H1 (cell line): ENCODE data around the gene AMOTL2. TPM values are rescaled to one million over a fixed set of nuclear protein-coding genes. Genes with fewer than 3 reads are reported as not detected.

Experiments
- CTCF ChIA-PET: fragments of 300-600 bp; sonication (Branson Sonifier 250); formaldehyde crosslinking; loops from one replicate; lab custom pipeline; 2021; ENCODE audit not compliant: partially characterized antibody; lab: Charles Lee
- POLR2A ChIA-PET: fragments of 300-600 bp; sonication (Branson Sonifier 250); formaldehyde crosslinking; loops from one replicate; lab custom pipeline; 2021; ENCODE audit warnings: inconsistent platforms; ENCODE audit not compliant: partially characterized antibody; lab: Charles Lee
- DNase-seq, 2 experiments: peaks; one replicate each; pipeline versions ENCODE4 v3.0.0 to v3.0.0-alpha.2; 2010 to 2022; ENCODE audit warnings: low spot score in 2 of 2, low read depth in 1 of 2, mixed read lengths in 1 of 2
- FAIRE-seq: peaks from 2 replicates; lab custom pipeline; 2011; peaks lifted over from hg19 to GRCh38; lab: Jason Lieb, UNC
- H2AFZ ChIP-seq: 2 replicates; pipeline ENCODE4 v1.8.1; 2012; ENCODE audit warnings: low read length, inconsistent platforms
- H2AK5ac ChIP-seq: 2 replicates; pipeline ENCODE4 v1.6.1; 2013; ENCODE audit warnings: low read depth, low read length
- H2BK120ac ChIP-seq: replicated peaks from 2 replicates; pipeline ENCODE3; 2013; ENCODE audit warnings: low read depth, low read length, inconsistent platforms
- H2BK12ac ChIP-seq: 2 replicates; pipeline ENCODE4 v1.6.1; 2013; ENCODE audit warnings: low read depth, low read length
- H2BK15ac ChIP-seq: 2 replicates; pipeline ENCODE4 v1.6.1; 2013; ENCODE audit warnings: low read length
- H2BK20ac ChIP-seq: 2 replicates; pipeline ENCODE4 v1.6.1; 2013; ENCODE audit warnings: low read length
- H2BK5ac ChIP-seq: 2 replicates; pipeline ENCODE4 v1.6.1; 2013; ENCODE audit warnings: low read depth, low read length
- H3K14ac ChIP-seq: 2 replicates; pipeline ENCODE4 v1.6.1; 2013; ENCODE audit warnings: inconsistent platforms; ENCODE audit not compliant: insufficient read length
- H3K18ac ChIP-seq: 2 replicates; pipeline ENCODE4 v1.6.1; 2013; ENCODE audit warnings: low read length; ENCODE audit errors: extremely low read depth
- H3K23ac ChIP-seq: 2 replicates; pipeline ENCODE4 v1.6.1; 2013; ENCODE audit warnings: inconsistent platforms; ENCODE audit not compliant: insufficient read length
- H3K23me2 ChIP-seq: 2 replicates; pipeline ENCODE4 v1.6.1; 2013; ENCODE audit warnings: low read depth, low read length
- H3K27ac ChIP-seq: 2 replicates; pipeline ENCODE4 v1.6.1; 2011; ENCODE audit warnings: low read depth, low read length, inconsistent platforms
- H3K27me3 ChIP-seq, 4 experiments: replicated peaks in 1 of 4; 1 replicate in 1 of 4; 2 replicates in 3 of 4; pipeline versions ENCODE4 v1.6.1 to v1.8.1; 2011 to 2013; ENCODE audit warnings: low read length in 3 of 4, mild to moderate bottlenecking in 3 of 4, inconsistent platforms in 2 of 4, mixed read lengths in 2 of 4, moderate library complexity in 1 of 4; ENCODE audit not compliant: control insufficient read depth in 3 of 4, insufficient read depth in 3 of 4; ENCODE audit errors: extremely low read depth in 1 of 4
- H3K36me3 ChIP-seq, 4 experiments: 2 replicates each; pipeline versions ENCODE4 v1.6.1 to v1.8.1; 2011 to 2013; ENCODE audit warnings: mild to moderate bottlenecking in 4 of 4, low read length in 3 of 4, moderate library complexity in 2 of 4, control low read depth in 1 of 4, inconsistent platforms in 1 of 4; ENCODE audit not compliant: insufficient read depth in 4 of 4, control insufficient read depth in 2 of 4
- H3K4ac ChIP-seq: replicated peaks from 2 replicates; pipeline ENCODE3; 2013; ENCODE audit warnings: low read length, low read depth, mixed read lengths, inconsistent platforms; ENCODE audit not compliant: insufficient read length
- H3K4me1 ChIP-seq, 4 experiments: replicated peaks in 1 of 4; 1 replicate in 1 of 4; 2 replicates in 3 of 4; pipeline versions ENCODE4 v1.6.1 to v1.8.1; 2011 to 2013; ENCODE audit warnings: low read length in 3 of 4, inconsistent platforms in 2 of 4, mixed read lengths in 1 of 4; ENCODE audit not compliant: insufficient read depth in 4 of 4, control insufficient read depth in 3 of 4
- H3K4me2 ChIP-seq, 2 experiments: 2 replicates each; pipeline versions ENCODE4 v1.6.1 to v1.8.1; 2011 to 2013; ENCODE audit warnings: low read depth in 2 of 2, low read length in 2 of 2, control low read depth in 1 of 2, inconsistent platforms in 1 of 2, mild to moderate bottlenecking in 1 of 2; ENCODE audit not compliant: insufficient read depth in 1 of 2
- H3K4me3 ChIP-seq, 4 experiments: fragments of 200-600, 300-600 bp in 1 of 4; sonication (generic), shearing (Covaris generic), sonication (Bioruptor Twin) in 1 of 4; 2 replicates each; pipeline versions ENCODE4 v1.5.1 to v1.8.1; 2011 to 2016; ENCODE audit warnings: low read length in 4 of 4, low read depth in 3 of 4, control low read depth in 2 of 4, inconsistent platforms in 2 of 4, mild to moderate bottlenecking in 2 of 4, mixed read lengths in 1 of 4, moderate library complexity in 1 of 4; ENCODE audit not compliant: insufficient read depth in 2 of 4; ENCODE audit errors: extremely low read depth in 1 of 4
- H3K56ac ChIP-seq: replicated peaks from 2 replicates; pipeline ENCODE3; 2013; ENCODE audit warnings: low read depth, mild to moderate bottlenecking, mixed read lengths, low read length, inconsistent platforms; ENCODE audit not compliant: insufficient read length
- H3K79me1 ChIP-seq: 2 replicates; pipeline ENCODE4 v1.6.1; 2013; ENCODE audit warnings: low read depth, low read length, control low read depth
- H3K79me2 ChIP-seq, 2 experiments: 2 replicates each; pipeline versions ENCODE4 v1.6.1 to v1.8.1; 2012 to 2013; ENCODE audit warnings: low read length in 2 of 2, mild to moderate bottlenecking in 2 of 2, inconsistent platforms in 1 of 2; ENCODE audit not compliant: insufficient read depth in 2 of 2, control insufficient read depth in 1 of 2
- H3K9ac ChIP-seq, 4 experiments: replicated peaks in 1 of 4; 1 replicate in 1 of 4; 2 replicates in 3 of 4; pipeline versions ENCODE4 v1.6.1 to v1.8.1; 2011 to 2013; ENCODE audit warnings: low read depth in 3 of 4, low read length in 3 of 4, control low read depth in 2 of 4, mild to moderate bottlenecking in 2 of 4, moderate library complexity in 2 of 4, inconsistent platforms in 1 of 4; ENCODE audit errors: extremely low read depth in 1 of 4
- H3K9me3 ChIP-seq, 2 experiments: 2 replicates each; pipeline versions ENCODE4 v1.6.1 to v1.8.1; 2012 to 2013; ENCODE audit warnings: mild to moderate bottlenecking in 2 of 2, moderate library complexity in 2 of 2, control low read depth in 1 of 2, inconsistent platforms in 1 of 2, low read depth in 1 of 2, low read length in 1 of 2, mixed read lengths in 1 of 2; ENCODE audit not compliant: insufficient read depth in 2 of 2
- H4K20me1 ChIP-seq, 2 experiments: replicated peaks in 1 of 2; 2 replicates each; pipeline versions ENCODE3 to v1.8.1; 2011 to 2013; ENCODE audit warnings: inconsistent platforms in 2 of 2, low read length in 2 of 2, mild to moderate bottlenecking in 1 of 2; ENCODE audit not compliant: insufficient read depth in 2 of 2, control insufficient read depth in 1 of 2
- H4K5ac ChIP-seq: 2 replicates; pipeline ENCODE4 v1.6.1; 2013; ENCODE audit warnings: low read length, low read depth, mixed read lengths, inconsistent platforms; ENCODE audit not compliant: insufficient read length
- H4K8ac ChIP-seq: 2 replicates; pipeline ENCODE4 v1.8.0; 2013; ENCODE audit warnings: mild to moderate bottlenecking, moderate library complexity, low read length, inconsistent platforms; ENCODE audit not compliant: insufficient read depth; ENCODE audit errors: extremely low read depth
- H4K91ac ChIP-seq: replicated peaks from 2 replicates; pipeline ENCODE3; 2013; ENCODE audit warnings: low read length, mixed read lengths, inconsistent platforms; ENCODE audit not compliant: insufficient read length
- CHD2 ChIP-seq: IDR thresholded peaks from 2 replicates; pipeline ENCODE4 v1.6.1; 2012; ENCODE audit warnings: low read length, improper control_type of control experiment
- CREB1 ChIP-seq: IDR thresholded peaks from 2 replicates; pipeline ENCODE4 v1.6.1; 2012; ENCODE audit warnings: inconsistent platforms
- WGBS, 2 experiments: shearing (Covaris generic) in 1 of 2; methylation state at CpG; one replicate each; pipeline versions ENCODE4 v1.1.6 to v1.1.7; 2013 to 2015; ENCODE audit warnings: low lambda C conversion rate in 2 of 2, mixed read lengths in 2 of 2, inconsistent platforms in 1 of 2, low coverage in 1 of 2, missing lambda C conversion rate in 1 of 2; ENCODE audit not compliant: insufficient replicate concordance in 2 of 2, insufficient coverage in 1 of 2, insufficient read length in 1 of 2; ENCODE audit errors: extremely low coverage in 1 of 2, missing lambda C conversion rate in 1 of 2; 5-methylcytosine and 5-hydroxymethylcytosine counted together
- polyA plus RNA-seq, 7 experiments: library from polyadenylated mRNA; depleted of rRNA in 3 of 7; stranded (reverse) in 5 of 7; unstranded in 2 of 7; fragments of >200 nt in 5 of 7; fragments of 200-250 nt in 2 of 7; gene quantifications; 1 replicate in 5 of 7; 2 replicates in 1 of 7; 4 replicates in 1 of 7; pipeline versions ENCODE4 v1.2.1 to v1.2.3, GENCODE V29; 2011 to 2013; ENCODE audit warnings: missing spikeins in 2 of 7, mixed read lengths in 2 of 7
- total RNA-seq: library from RNA; stranded (reverse); fragmentation: NEBNext Ultra II Directional; extraction: Animal tissue kit (Norgen Biotek cat#: 25700); gene quantifications from 2 replicates; pipeline ENCODE4 v1.2.1, GENCODE V29; 2021

AMOTL2 gene
- total and polyA plus RNA-seq, 2 of the 8 experiments (the other 6 are each of a cell fraction or from before 2014, with no cell fraction given), result 19.0 to 63.7 TPM

DNA sequence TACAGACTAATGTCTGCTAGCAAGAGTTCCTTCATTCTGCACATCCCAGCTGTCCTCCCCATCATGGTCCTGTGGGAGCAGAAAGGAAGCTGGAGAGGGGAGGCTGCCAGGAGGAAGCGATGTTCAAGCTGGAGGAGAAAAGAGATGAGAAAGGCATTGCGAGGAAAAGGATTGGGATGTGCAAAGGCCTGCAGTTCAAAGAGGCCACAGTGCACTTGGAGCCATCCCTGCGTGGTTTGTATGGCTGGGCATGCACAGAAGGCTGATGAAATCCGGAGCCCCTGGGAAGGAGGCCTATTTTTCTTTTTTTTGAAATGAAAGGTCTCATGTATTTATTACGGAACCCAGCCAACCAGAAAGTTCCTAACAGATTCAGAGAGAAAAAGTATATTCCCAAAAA is 22.8 kb downstream of the AMOTL2 start:
- no peak for FAIRE-seq
- H2BK20ac ChIP-seq, result no peak overlapping the region
- H2BK5ac ChIP-seq, result no peak overlapping the region; the same call in 1 of the 2 replicates
- H2BK15ac ChIP-seq, result peak overlapping the region; percentile 95; the same call in 1 of the 2 replicates
- H2AK5ac ChIP-seq, result peak overlapping the region; percentile 89; the same call in 1 of the 2 replicates
- no peaks in the 10 kb centered on the region for H3K27me3 ChIP-seq
- POLR2A ChIA-PET, result interaction anchor here (32.3 to 45.2 kb wide), 3 partner anchors 5 to 40 kb away, joined by 804 to 1731 read pairs (median 1731); partner anchors contain the start of gene AMOTL2
- H3K4me1 ChIP-seq, result peaks cover 0 to 6% (median 3%) of the 10 kb centered on the region in 4 experiments; a peak in 3 of 7 replicates
- TF ChIP-seq CREB1 (no peak), CHD2 (no peak)
- TF ChIP-seq, all 59 proteins: peak for 0
- Histone ChIP-seq H3K36me3 (peaks cover 7 to 24% (median 11%) of the 10 kb centered on the region in 4 experiments; a peak in 7 of 8 replicates), H2BK120ac (no peak overlapping the region), H2BK12ac (peak overlapping the region; percentile 84; the same call in 1 of the 2 replicates), H3K79me1 (no peaks in the 10 kb centered on the region), H2AFZ (no peak overlapping the region), H4K5ac (no peak overlapping the region), H3K27ac (no peak overlapping the region), H3K79me2 (no peaks in the 10 kb centered on the region), H3K18ac (no peak overlapping the region; the same call in 1 of the 2 replicates), H4K20me1 (peaks cover 0 to 6% of the 10 kb centered on the region in 2 experiments), H3K9ac (no peak overlapping the region), H3K56ac (no peak overlapping the region), H3K9me3 (no peaks in the 10 kb centered on the region), H3K14ac (no peak overlapping the region), H3K4me3 (no peak overlapping the region), H3K23me2 (no peaks in the 10 kb centered on the region), H4K8ac (no peak overlapping the region), H3K4ac (no peak overlapping the region), H3K23ac (no peak overlapping the region), H4K91ac (no peak overlapping the region), H3K4me2 (no peak overlapping the region)
- CTCF ChIA-PET, result interaction anchor here (1.1 to 5.8 kb wide), 11 partner anchors 9 to 113 kb away, joined by 3 to 24 read pairs (median 7); no protein-coding TSS in a partner anchor
- DNase-seq, result no peak
- 88% methylated on average over 5 of the region's 5 CpGs; no CpG with 5 or more reads in 1 of the 2 experiments for WGBS, 2 experiments
